Kidney tubule cell (primary cell): Measurements from ENCODE around the gene SF3B3.

Source experiments
- DNase-seq: peaks from one replicate; pipeline ENCODE4 v3.0.0-alpha.2; 2018; ENCODE audit warnings: low spot score

Gene SF3B3

DNA sequence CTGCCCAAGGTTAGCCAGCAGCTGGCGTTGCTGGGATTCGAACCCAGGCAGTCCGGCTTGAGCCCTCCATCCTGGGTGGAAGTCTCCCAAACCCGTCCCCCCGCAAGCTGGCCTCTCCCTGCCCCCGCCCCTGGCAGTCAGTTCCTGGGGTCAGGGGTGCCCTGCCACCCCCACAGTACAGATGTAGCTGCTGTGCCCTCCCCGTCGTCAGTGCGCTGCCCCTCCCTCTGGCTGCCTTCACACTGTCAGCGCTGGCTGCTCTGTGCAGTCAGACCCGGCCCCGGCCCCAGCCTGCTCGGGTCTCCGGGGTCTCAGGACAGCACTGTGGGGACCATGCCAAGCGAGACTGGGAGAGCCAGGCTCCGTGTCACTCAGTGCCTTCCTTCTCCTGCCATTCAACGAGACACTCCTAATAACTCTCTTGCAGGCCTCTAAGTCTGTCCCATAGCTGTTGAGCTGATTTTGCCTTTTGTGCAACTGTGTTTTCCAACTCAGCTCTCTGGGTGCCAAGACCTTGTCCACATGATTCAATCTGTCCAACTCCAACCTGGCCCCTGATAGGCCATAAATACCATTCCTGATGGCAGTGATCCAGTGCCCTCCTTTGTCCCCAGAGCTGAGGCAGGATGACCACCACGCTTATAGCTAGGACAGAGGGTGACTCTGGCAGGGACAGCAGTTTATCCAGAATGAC lies 67.3 kb downstream of the SF3B3 start:
- no peak for DNase-seq

DNA sequence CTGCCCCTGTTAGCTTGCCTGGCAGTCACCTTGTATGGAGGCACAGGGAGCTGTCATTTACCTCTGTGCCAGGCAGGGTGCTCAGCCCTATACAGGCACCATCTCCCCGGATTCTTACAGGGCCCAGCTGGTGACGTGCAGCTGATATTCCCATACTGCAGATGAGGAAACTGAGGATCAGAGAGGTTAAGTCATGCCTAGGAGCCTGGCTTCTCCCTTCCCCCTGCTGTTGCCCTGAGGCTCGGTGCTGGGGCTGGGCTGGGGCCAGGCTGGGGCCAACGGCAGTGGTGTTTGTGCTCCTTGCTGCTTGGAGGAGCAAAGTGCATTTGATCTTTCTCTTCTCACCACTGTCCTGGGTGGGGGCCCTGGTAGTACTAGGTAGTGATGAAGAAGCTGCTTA lies 68.0 kb downstream of the SF3B3 start:
- no peak for DNase-seq

DNA sequence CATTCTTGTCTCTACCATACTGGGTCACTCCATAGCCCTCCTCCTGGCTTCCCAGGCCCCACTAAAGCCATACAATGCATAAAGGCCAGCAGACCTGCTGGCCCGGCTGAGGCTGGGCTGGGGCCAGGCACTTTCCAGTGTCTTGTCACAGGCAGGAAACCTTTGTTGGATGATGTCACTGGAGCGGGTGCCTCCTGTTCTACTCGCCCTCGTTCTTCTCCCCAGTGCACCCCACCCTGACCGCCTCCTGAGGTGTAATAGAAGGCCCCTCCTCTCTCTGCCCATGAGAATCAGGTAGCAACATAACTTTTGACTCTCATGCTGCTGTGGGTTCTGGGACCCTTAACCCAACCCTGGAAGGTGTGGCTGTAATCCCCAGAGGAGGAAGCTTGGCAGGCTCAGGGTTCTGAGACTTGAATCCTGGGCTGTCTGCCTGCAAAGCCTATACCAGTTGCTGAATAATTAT lies 68.5 kb downstream of the SF3B3 start:
- no peak for DNase-seq

DNA sequence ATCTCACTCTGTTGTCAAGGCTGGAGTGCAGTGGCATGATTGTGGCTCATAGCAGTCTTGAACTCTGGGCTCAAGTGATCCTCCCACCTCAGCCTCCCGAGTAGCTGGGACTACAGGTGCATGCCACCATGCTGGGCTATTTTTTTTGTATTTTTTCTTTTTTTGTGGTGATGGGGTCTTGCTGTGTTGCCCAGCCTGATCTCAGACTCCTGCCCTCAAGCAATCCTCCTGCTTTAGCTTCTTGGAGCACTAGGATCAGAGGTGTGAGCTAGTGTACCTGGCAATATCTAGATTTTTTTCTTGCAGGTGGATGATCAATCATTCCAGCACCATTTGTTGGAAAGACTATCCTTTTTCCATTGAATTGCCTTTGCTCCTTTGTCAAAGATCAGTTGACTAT lies 69.9 kb downstream of the SF3B3 start:
- DNase-seq, result no peak

DNA sequence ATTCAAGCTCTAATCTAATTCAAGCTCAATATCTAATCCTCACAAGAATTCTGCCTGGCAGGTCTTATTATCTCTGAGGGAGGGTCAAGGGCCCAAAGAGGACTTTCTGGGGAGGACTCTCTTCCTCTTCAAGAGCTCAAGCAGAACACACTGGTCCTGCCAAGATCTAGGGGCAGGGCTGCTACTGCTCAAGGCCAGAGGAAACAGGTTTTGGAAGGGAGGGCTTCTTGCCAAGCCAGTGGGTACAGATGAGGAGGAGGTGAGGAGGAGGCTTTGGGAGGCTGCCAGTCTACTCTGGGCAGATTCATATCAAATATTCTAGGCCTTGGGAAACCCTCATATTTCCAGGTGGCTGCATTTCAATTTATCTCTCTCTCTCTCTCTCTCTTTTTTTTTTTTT lies 71.0 kb downstream of the SF3B3 start:
- DNase-seq, result no peak

DNA sequence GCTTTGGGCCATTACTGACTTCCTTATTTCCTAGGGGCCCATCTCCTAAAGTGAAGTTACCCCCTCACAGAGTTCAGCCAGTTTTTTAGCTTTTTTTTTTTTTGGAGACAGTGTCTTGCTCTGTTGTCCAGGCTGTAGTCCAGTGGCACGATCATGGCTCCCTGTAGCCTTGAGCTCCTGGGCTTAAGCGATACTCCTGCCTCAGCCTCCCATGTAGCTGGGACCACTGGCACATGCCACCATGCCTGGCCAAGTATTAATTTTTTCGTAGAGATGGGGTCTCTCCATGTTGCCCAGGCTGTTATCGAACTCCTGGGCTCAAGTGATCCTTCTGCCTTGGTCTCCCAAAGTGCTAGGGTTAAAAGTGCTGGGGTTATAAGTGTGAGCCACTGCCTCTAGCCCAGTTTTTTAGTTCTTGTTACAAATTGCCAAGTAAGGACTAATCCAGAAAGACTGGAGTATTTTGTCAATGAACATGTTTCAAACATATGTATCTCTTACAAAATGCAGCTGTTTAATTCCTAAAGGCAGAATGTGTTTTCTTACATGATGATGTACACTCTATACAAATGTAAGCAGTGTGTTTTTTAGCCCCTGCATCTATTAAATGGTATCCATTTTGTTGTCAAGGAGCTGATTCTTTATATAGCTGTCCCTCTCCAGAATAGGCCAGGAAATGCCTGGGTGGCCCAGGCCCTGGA lies 73.7 kb downstream of the SF3B3 start:
- DNase-seq, result no peak

DNA sequence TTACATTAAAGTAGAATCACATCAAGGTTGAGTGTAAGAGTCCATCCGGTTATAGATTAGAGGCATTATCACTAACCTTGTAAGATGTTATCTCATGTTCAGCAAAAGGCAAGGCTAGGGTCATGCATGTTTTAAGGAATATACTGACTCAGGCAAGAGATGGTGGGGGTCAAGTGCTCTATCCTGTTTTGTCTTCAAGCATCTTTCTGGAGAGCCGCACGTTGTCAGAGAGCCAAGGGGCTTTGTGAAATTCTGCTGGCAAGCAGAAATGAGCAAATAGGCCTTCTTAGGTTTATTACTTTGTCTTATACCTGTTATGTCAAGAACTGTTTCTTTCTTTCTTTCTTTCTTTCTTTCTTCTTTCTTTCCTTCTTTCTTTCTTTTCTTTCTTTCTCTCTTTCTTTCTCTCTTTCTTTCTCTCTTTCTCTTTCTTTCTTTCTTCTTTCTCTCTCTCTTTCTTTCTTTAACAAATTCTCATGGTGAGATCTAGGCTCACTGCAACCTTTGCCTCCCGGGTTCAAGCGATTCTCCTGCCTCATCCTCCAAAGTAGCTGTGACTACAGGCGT lies 75.4 kb downstream of the SF3B3 start:
- no peak for DNase-seq

DNA sequence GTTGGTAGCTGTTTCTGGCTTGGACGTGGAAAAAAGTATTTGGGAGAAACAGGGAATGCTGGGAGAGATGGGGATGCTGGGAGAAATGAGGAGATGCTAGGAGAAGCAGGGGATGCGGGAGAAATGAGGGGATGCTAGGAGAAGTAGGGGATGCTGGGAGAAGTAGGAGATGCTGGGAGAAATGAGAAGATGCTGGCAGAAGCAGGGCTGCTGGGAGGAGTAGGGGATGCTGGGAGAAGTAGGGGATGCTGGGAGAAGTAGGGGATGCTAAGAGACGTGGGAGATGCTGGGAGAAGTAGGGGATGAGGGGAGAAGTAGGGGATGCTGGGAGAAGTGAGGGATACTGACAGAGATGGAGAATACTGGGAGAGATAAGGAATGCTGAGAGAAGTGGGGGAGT lies 77.1 kb downstream of the SF3B3 start:
- DNase-seq, result no peak

DNA sequence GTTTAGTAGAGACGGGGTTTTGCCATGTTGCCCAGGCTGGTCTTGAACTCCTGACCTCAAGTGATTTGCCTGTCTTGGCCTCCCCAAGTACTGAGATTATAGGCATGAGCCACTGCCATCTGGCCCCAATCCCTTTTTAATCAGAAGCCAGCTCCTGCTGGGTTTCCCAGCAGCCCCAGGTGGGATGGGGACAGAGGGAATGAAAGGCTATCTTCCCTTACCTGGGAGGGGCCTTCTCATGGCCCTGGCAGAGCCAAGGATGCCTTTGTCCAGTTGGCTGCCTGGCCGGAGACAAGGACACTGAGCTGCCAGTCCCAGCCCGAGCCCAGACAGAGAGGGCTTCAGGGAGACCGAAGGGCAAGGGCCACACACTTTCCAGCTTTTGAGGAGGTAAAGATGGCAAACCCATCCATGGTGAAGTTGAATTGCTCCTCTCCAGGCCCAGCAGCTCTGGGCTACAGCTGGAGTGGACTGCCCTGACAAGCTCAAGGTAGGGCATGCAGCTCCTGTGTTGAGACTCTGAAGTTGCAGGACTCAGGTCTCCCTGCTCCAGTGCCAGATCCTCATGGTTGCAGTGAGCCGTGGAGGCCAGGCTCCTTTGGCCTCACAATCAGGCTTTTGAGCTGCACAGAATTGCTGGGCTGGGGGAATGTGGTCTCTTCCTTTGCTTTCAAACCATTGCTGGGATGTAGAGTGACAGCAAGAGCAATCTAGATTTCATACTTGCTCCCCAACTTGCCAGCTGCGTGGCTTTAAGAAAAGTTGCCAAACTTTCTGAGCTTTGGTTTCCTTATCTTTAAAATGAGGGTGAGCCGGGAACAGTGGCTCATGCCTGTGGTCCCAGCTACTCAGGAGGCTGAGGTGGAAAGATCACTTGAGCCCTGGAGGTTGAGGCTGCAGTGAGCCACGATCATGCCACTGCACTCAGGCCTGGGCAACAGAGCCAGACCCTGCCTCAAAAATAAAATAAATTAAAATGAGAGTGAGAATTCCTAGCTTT lies 78.3 kb downstream of the SF3B3 start:
- DNase-seq, result no peak

DNA sequence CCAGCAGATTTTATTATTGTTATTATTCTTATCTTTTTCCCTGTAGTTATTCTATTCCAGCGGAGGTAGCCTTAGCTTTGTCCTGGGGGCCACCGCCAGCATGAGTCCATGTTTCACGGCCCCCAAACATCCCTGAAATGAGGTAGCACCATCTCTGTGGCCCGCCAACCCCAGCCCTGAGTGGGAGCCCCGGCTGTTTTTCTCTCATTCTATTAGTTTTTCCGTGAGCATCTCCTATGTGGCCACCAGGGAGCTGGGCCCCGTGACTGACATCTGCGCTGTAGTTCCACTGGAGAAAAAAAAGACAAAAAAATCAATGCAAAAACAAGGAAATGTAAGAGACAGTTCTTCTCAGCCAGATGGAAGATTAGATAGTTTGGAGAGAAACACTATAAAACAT lies 79.2 kb downstream of the SF3B3 start:
- DNase-seq, result no peak

DNA sequence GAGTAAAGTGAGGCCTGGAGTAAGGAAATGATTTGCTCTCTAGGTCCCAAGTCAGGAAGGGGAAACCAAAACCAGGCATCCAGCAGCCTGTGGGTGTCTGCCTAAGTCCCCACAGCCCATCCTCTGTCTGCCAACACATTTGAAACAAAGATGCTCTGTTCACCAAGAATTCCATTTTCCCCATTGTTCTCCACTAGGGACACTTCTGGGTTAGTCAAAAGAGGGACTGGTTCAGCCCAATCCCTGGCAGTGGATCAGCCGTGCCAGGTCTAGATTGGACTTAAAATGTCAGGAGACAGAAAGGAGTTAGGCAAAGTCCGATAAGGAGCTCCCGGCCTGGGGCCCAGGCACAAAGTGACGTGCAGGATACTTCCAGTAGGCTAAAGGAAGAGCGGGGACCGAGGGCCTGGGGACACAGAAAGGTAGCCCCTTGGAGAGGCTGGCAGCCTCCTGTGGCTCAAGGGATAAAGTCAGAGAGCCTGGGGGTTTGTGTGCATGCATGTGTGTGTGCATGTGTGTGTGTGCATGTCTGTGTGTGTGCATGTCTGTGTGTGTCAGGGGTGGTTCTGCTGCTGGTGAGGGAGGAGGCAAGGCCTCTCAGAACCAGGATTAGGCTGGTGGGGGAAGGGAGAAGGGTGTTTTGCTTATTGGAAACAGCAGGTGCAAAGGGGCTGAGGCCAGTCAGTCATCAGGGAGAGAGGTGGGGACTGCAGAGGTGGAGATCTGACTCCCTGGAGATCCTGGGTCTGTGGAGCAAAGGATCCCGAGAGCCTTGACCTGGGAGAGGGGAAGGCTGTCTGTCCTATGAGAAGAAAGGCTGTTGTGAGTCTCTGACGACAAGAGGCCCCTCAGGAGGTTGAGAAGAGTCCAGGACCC lies 81.0 kb downstream of the SF3B3 start:
- no peak for DNase-seq

DNA sequence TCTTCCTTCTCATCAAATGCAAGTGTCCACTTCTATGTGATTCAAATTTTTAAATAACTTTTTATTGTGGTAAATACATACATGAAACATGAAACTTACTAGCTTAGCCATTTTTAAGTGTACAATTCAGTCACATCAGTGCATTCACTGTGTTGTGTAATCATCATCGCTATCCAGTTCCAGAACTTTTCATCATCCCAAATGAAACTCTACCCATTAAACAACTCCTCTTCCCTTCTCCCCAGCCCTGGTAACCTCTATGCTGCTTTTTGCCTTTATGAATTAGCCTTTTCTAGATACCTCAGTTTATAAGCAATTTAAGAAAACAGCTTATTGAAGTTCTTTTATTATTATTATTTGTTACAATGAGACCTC lies 81.7 kb downstream of the SF3B3 start:
- DNase-seq, result no peak

DNA sequence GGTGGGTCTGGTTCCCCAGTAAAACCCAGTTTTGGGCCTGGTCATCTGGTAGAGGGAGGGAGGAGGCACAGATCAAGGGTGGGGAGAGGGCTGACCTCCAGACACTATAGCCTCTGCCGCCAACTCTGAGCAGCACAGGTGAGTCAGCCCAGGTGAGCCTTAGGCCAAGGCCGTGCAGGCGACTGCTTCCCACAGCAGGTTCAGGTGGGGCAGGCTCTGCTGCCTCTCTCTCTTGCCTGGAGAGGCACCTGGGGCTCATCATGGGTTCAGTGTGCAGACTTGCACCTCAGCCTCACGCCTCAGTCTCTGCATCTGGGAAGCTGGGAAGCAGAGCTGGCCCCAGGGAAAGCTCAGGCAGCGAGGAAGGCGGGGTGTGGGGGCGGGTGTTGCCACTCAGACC lies 84.9 kb downstream of the SF3B3 start:
- DNase-seq, result peak; percentile 6

DNA sequence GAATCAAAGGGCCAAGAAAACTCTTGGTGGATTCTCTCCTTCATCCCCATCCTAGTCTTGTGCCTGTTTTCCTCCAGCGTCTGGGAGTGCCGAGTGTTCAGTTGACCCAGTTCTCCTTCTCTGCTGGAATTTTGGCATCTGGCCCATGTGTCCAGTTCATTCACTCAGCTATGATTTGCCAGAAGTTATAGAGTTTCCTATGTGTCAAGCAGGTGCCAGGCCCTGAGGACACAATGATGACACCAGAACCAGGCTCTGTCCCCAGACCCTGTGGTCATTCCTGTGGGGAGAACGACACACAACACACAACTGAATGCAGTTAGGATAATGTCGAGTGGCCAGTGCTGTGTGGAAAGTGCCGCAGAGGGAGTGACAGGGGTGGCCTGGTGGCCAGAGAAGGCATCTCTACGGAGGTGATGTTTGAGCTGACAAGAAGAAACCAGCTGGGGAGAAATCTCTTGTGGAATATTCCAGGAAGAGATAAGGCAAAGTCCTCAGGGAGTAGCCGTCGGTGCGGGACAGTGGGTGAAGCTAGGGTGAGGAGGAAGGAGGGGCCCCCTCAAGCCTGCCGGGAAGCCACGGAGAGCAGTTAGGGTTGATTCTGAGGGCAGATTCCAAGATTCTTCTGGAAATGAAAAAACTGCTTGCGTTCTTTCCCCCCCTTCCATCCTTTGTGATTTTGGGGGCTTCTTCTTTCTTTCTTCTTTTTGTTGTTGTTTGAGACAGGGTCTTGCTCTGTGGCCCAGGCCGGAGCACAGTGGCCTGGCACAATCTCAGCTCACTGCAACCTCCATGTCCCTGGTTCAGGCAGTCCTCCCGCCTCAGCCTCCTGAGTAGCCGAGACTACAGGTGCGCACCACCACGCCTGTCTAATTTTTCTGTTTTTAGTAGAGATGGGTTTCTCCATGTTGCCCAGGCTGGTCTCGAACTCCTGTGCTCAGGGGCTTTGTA lies 86.9 kb downstream of the SF3B3 start:
- DNase-seq, result no peak

DNA sequence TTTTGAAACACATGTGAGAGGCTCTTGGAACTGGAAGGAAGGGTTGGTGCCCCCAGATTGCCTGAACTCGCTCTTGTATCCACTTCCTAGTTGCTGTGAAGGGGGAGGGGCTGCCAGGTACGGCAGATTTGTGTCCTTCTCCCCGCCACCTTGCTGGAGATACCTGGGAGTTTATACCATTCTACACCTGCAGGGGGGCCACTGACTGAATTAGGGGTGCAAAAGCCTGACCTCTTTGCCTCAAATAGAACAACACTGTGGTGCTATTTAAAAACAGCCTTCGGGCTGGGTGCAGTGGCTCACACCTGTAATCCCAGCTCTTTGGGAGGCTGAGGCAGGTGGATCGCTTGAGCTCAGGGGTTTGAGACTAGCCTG lies 87.6 kb downstream of the SF3B3 start:
- no peak for DNase-seq

DNA sequence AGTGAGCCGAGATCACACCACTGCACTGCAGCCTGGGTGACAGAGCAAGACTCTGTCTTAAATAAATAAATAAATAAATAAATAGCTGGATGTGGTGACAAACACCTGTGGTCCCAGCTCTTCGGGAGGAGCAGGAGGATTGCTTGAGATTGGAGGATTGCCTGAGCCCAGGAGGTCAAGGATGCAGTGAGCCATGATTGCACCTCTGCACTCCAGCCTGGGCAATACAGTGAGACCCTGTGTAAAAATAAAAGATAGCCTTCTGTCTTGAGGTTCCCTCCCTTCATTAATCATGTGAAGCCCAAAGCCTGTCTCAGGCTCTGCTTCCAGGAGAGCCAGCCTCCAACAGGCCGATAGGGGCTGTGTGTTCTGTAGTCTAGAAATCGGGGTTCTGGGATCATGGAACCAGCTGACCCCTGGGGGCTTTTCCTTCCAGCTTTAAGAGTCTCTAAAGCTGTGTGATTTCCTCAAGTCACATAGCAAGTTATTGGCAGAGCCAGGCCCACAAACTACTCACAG lies 88.2 kb downstream of the SF3B3 start:
- DNase-seq, result no peak

DNA sequence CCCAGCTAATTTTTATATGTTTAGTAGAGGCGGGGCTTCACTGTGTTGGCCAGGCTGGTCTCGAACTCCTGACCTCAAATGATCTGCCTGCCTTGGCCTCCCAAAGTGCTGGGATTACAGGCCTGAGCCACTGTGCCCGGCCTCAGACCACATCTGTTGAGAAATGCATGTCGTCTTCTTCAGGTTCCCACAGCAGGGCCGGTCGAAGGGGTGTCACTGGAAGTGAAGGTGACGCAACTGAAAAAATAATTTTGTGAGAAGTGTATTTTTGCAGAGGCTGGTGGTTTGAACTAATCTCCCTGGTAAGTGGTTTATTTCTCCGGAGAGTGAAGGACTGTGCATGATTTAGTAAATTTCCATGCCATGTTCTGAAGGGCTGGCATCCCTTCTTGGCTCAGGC lies 89.3 kb downstream of the SF3B3 start:
- DNase-seq, result no peak

DNA sequence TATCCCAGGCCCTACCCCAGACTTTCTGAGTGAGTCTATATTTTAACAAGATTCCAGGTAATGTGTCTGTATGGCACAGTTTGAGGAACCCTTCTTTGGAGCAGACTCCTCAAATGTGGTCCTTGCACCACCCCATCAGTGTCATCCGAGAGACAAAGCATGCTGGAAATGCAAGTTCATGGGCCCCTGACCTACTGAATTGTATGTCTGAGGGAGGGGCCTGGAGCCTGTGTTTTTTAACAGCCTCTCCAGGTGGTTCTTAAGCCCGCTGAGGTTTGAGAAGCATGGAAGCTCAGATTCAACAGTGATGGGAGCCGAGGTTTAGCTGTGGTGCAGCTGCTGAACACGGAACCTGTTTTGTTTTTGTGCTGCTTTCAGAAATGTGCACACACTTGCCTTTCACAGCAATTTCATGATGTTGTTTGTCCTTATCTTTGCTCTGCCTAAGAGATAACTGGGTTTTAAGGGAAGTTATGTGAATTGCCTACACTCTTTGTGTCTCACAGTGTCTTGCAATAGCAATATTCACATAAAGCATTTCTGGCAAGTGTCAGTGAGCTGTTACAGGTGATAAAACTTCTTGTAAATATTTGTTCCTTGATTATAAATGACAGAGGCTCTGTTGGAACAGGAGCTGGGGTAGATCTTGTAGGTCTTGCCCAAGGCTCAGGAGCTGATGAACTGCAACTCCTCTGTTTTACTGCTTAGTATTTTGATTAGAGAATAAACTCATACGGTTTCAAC lies 90.8 kb downstream of the SF3B3 start:
- no peak for DNase-seq

DNA sequence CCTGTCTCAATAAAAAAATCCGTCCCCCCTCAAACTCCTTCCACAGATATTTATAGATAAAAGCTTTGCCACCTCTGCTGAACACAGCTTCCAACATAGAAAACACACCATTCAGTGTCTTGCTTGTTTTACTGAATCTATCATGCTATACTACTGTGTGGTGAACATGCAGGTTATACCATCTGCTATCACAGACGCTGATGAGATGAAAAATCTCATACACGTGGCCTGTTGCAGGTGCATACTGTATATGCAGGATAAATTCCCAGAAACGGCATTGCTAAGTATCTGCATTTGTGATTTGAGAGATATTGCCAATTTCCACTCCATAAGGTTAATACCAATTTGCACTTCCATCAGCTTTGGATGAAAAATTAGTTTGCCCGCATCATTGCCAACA lies 92.3 kb downstream of the SF3B3 start:
- DNase-seq, result no peak
